Upper lobe of left lung (tissue), 4 donors: Measurements from ENCODE around the gene EEF1A2.

ENCODE experiments used
- CTCF ChIP-seq, 6 experiments: fragments of 450-650 bp in 4 of 6; fragments of 200-600 bp in 2 of 6; sonication (generic) in 2 of 6; IDR thresholded peaks; one replicate each; pipeline ENCODE4 v1.5.1; 2016 to 2019; ENCODE audit warnings: antibody characterized with exemption in 6 of 6
- EP300 ChIP-seq, 4 donors: sonication (generic); formaldehyde crosslinking; IDR thresholded peaks; one replicate each; pipeline ENCODE4 v1.5.1; 2017; ENCODE audit warnings: antibody characterized with exemption in 4 of 4, control low read depth in 2 of 4
- POLR2A ChIP-seq, 4 donors: fragments of 450-650 bp; IDR thresholded peaks; one replicate each; pipeline ENCODE4 v1.5.1; 2016 to 2017; ENCODE audit warnings: antibody characterized with exemption in 4 of 4, mild to moderate bottlenecking in 2 of 4

- TF ChIP-seq POLR2A (IDR thresholded peaks at IDR 0.05) (no peak), CTCF (IDR thresholded peaks at IDR 0.05) (no peak), EP300 (IDR thresholded peaks at IDR 0.05) (no peak)
These were observed 12.5 kb downstream of the EEF1A2 start for GRCh38 chr20:63486300-63486855.
